HG03135 (cell line): ENCODE data around the gene HIC2.
"Not testable (repeated sequence)": the region's sequence is repeated elsewhere in the genome, so short reads cannot be mapped to it uniquely, and the experiment has no call there.

Experiments
- ATAC-seq: cut with Tn5 transposase; IDR thresholded peaks from one replicate; pipeline ENCODE4 v1.9.1; 2021; ENCODE audit warnings: mild to moderate bottlenecking, moderate library complexity; ENCODE audit not compliant: unreplicated experiment

The HIC2 gene

DNA sequence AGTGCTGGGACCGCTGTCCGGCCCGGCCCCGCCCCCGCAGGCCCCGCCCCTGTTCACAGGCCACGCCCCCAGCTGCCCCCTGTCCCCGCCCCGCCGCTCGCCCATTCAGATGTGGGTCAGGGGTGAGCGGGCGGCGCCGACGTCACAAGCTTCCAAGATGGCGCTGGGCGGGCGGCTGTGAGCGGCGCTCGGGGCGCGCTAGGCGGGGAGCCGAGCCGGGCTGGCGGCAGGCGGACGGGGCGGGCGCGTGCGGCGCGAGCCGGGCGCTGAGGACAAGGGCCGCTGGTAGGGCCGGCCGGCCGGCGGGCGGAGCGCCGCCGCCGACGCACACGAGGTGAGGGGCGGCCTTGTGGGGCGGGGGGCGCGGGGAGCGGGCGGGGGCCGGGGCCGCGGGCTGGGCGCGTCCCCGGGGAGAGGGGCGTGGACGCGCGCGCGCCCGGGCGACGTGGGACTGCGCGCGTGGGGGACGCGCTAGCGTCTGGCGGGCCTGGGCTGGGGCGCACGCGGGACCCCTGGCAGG lies at the start of gene HIC2:
Gene HIC2 (plus strand): TSS at position 145 of the 520 bp plus-strand sequence. CDS start 25,461 bp downstream, outside the sequence.
- peak; percentile 74 for ATAC-seq

- ATAC-seq = not testable (repeated sequence)
These were observed 48.4 kb upstream of the HIC2 start for GRCh38 chr22:21368603-21369310.

- ATAC-seq = not testable (repeated sequence)
These were observed 41.3 kb upstream of the HIC2 start for GRCh38 chr22:21375880-21376279.

- ATAC-seq = peak; percentile 54
These were observed 33.3 kb upstream of the HIC2 start, which contains the start of gene RIMBP3B for GRCh38 chr22:21383701-21384467. Gene RIMBP3B, plus strand, starts transcription at chr22:21383751. Its CDS starts 108 bp downstream, at chr22:21383859.

DNA sequence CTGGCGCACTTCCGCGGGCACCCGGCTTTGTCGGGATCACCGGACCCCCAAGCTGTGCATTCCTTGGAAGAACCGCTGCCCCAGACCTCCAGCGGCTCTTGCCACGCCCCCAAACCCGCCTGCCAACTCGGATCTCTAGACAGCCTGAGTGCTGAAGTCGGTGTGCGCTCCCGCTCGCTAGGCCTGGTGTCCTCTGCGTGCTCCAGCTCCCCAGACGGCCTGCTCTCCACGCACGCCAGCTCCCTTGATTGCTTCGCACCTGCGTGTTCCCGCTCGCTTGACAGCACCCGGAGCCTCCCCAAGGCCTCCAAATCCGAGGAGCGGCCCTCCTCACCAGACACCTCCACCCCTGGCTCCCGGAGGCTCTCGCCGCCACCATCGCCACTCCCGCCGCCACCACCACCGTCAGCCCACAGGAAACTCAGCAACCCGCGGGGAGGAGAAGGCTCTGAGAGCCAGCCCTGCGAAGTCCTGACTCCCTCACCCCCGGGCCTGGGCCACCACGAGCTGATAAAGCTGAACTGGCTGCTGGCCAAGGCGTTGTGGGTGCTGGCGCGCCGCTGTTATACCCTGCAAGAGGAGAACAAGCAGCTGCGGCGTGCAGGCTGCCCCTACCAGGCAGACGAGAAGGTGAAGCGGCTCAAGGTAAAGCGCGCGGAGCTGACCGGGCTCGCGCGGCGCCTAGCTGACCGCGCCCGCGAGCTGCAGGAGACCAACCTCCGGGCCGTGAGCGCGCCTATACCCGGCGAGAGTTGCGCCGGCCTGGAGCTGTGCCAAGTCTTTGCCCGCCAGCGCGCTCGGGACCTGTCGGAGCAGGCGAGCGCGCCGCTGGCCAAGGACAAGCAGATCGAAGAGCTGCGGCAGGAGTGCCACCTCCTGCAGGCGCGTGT lies 32.5 kb upstream of the HIC2 start:
- peak; percentile 23 for ATAC-seq

DNA sequence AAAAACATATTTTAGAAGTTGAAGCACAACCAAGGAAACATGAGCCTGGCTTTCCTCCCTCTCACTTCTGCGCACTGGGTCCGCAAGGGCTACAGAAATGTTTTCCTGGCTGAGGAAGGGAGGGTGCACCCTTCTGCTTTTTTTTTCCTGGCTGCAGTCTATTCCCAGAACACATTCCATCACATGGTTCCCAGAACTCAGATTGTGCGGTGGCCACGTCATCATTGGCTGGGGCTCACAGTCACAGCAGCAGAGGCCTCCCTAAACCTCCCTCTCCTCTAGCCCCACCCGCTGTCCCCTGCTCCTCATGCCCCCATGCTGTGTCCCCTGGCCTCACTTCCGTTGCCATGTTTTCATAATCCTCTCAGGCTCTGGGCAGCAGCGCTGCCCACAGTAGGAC lies 27.7 kb upstream of the HIC2 start:
- ATAC-seq = not testable (repeated sequence)

- ATAC-seq = not testable (repeated sequence)
These were observed 27.2 kb upstream of the HIC2 start for GRCh38 chr22:21390013-21390412.

DNA sequence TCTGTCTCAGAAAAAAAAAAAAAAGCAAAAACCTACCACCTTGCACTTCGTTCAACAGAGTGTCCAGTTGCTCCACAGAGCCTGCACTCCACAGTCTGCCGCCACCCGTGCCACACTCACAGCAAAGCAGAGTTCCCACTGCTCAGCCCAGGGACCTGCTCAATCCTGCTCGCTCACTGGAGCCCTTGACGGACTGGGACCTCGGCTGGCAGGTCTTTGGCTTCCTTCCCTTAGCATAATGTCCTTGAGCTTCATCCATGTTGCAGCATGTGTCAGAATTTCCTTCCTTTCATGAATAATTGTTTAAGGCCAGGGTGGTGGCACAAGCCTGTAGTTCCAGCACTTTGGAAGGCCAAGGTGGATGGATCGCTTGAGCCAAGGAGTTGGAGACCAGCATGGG lies 22.6 kb upstream of the HIC2 start:
- not testable (repeated sequence) for ATAC-seq

DNA sequence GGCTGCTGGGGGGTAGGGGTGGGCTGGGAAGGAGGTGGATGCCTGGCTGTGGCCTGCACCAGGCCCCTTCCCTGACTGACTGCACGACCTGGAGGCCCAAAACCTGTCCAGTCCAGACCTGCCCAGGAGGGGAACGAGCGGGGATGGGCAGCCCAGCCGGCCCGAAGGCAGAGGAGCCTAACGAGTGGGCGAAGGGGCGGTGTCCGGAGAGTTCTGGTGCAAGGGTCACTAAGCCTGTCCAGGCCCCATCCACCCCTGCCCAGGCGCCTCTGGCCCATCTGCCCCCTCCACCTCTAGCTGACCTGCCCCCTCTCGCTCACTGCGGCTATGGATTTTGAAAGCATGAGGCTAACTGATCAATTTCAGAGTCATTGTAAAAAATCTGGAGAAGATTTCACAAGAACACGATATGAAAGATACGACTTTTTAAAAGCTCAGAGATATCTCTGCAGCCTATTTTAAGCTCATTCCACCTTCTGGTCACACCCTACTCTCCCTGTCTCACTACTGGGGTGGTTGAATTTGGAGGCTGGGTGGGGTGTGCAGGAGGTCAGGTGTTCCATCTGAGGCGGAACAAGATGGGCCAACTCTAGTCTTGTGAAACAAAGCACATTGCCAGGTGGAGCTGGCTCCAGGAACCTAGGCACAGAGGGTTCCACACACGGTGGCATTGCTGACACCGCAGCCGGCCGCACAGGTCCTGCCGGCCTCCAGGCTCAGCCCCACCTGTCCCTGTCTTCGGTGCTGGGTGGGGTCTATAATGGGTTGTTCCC lies 15.8 kb upstream of the HIC2 start:
- ATAC-seq = not testable (repeated sequence)

DNA sequence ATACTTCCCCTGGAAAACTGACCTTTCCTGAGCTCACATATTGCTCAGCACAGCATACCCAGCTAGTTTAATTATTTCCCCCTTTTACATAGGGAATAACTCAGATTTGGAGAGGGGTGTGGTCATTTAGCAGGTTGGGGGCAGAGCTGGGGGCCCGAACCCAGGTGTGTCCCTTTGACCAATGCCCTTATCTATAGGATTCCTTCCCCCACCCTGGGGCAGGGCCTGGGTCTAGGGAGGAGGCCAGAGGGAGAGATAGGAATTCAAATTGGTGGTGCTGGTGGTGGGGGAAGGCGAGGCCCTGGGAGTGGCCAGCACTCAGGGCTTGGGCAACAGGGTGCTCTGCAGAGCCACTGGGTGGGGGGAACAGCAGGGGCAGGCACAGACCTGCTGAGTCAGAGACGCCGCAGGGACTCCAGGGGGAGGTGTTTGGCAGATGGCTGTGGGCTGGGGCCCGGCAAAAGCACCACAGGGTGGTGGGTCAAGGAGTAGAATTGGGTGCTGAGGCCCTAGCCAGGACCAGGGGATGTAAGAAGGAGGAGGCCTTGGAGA lies 14.3 kb upstream of the HIC2 start:
- not testable (repeated sequence) for ATAC-seq

DNA sequence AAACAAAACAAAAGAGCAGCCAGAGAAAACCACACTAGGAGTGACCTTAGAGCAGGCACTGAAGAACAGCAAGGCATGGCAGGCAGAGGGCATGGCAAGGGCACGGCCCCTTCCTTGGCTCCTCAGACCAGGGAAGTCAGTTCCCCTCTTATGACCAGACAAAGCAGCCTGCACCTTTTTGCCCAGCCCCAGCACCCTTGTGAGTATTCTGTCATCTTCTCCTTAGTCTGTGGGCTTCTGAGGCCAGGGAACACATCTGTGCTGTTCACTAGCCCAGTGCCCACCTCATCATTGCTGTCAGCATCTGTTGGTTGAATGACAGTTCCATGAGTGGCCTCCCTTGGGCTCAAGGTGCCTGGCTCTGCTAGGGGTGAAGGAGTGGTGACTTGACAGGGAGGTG lies 10.0 kb upstream of the HIC2 start:
- ATAC-seq = not testable (repeated sequence)

DNA sequence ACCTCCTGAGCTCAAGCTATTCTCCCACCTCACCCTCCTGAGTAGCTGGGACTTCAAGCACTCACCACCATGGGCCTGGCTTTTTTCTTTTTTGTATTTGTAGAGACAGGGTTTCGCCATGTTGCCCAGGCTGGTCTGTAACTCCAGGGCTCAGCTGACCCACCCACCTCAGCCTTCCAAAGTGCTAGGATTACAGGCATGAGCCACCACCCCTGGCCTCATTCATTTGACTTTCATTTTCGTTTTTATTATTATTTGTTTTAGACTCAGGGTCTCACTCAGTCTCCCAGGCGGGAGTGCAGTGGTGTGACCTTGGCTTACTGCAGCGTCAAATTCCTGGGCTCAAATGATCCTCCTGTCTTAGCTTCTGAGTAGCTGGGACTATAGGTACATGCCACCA lies 9.4 kb upstream of the HIC2 start:
- ATAC-seq = not testable (repeated sequence)

- ATAC-seq = not testable (repeated sequence)
These were observed 796 bp upstream of the HIC2 start for GRCh38 chr22:21416375-21416774.

DNA sequence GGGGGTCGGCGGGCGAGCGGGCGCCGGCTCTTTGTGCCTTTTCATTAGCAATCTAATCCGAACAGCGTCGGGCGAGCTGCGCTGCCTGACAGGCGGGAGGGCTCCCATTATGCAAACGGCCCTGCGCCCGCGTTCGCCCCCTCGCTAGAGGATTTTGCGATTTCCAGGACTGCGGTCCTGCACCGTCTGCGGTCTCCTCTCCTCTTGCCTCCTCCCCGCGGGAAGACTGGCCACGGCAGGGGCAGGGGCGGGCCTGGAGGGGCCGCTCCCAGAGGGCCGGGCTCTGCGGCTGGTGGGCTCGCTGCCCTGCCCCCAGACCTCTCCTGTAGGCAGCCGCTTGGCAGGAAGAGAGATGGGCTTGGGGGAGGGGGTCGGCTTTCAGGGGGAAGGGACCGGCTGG lies 682 bp downstream of the HIC2 start:
- peak; percentile 40 for ATAC-seq

GRCh38 chr22:21418974-21419638 lies 1.9 kb downstream of the HIC2 start:
- ATAC-seq = not testable (repeated sequence)

GRCh38 chr22:21420180-21420763 lies 3.1 kb downstream of the HIC2 start:
- not testable (repeated sequence) for ATAC-seq

DNA sequence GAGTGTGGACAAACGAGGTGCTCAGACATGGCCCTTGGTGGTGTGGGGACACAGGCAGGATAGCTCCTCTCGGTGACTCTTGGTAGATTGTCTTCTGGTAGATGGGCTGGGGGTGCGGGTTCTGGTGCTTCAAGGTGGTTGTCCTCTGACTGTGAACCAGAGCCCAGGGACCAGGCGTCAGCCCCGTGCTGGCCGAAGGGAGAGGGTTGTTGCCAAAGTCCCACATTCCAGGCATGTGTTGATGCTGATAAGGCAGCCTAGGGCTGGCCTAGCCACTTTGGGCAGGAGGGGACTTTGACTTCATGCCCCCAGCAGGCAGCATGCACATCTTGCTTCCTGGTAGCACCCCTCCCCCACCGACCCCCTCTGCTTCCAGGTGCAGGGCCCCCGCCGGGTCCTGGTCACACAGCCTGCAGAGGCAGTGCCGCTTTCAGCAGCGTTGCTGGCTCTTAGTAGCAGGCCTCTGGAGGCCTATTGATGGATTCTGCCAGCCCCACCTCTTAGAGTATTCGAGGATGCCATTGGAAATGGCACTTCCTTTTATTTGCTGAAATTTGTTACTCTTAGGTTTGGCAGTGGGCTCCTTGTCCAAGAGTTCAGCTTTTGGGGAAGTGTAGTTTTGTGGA lies 7.0 kb downstream of the HIC2 start:
- ATAC-seq = not testable (repeated sequence)
